IMR-90 (cell line): ENCODE measurements around the gene HBZ. TPM values are rescaled to one million over a fixed set of nuclear protein-coding genes. Genes with fewer than 3 reads are reported as not detected.
"Not testable (repeated sequence)": the region's sequence is repeated elsewhere in the genome, so short reads cannot be mapped to it uniquely, and the experiment has no call there.

Experiments
- ATAC-seq: fragments of 200-7000 bp; cut with Tn5 transposase; 2 replicates; pipeline ENCODE4 v1.9.1; 2020; ENCODE audit warnings: low read depth, mild to moderate bottlenecking, moderate library complexity
- BruUV-seq: library from RNA; stranded (reverse); fragments of 400-500 nt; replicated peaks from 2 replicates; lab custom pipeline; 2021; lab: Mats Ljungman, UMichigan
- CTCF ChIA-PET: fragments of 300-600 bp; formaldehyde crosslinking; extraction: SDS; loops from one replicate; lab custom pipeline; 2021; ENCODE audit warnings: antibody characterized with exemption; lab: Yijun Ruan, JAX
- POLR2A ChIA-PET: fragments of 300-600 bp; sonication (Branson Sonifier 250); formaldehyde crosslinking; loops from one replicate; lab custom pipeline; 2022; ENCODE audit warnings: antibody characterized with exemption; ENCODE audit not compliant: unreplicated experiment; lab: Charles Lee
- DNase-seq: peaks from one replicate; pipeline ENCODE4 v3.0.0; 2013
- H2AFZ ChIP-seq: replicated peaks from 2 replicates; pipeline ENCODE3; 2013; ENCODE audit warnings: low read length, mild to moderate bottlenecking; ENCODE audit not compliant: poor library complexity
- H2AK5ac ChIP-seq: 2 replicates; pipeline ENCODE4 v1.6.1; 2013; ENCODE audit warnings: low read depth, low read length, inconsistent platforms
- H2AK9ac ChIP-seq: replicated peaks from 2 replicates; pipeline ENCODE3; 2013; ENCODE audit warnings: mild to moderate bottlenecking, low read depth, low read length, moderate library complexity; ENCODE audit not compliant: poor library complexity
- H2BK120ac ChIP-seq: 2 replicates; pipeline ENCODE4 v1.6.1; 2013; ENCODE audit warnings: low read depth, low read length, inconsistent platforms
- H2BK15ac ChIP-seq: 3 replicates; pipeline ENCODE4 v1.6.1; 2013; ENCODE audit warnings: low read depth, low read length, inconsistent platforms
- H2BK20ac ChIP-seq: 2 replicates; pipeline ENCODE4 v1.6.1; 2013; ENCODE audit warnings: low read depth, mild to moderate bottlenecking, inconsistent platforms, low read length, moderate library complexity
- H2BK5ac ChIP-seq: 2 replicates; pipeline ENCODE4 v1.6.1; 2013; ENCODE audit warnings: mild to moderate bottlenecking, low read depth, low read length, inconsistent platforms; ENCODE audit not compliant: poor library complexity, severe bottlenecking
- H3K14ac ChIP-seq: replicated peaks from 2 replicates; pipeline ENCODE4 v1.6.1; 2013; ENCODE audit warnings: low read depth, low read length, inconsistent platforms
- H3K18ac ChIP-seq: 2 replicates; pipeline ENCODE4 v1.6.1; 2013; ENCODE audit warnings: low read depth, low read length, control low read depth
- H3K23ac ChIP-seq: 2 replicates; pipeline ENCODE4 v1.6.1; 2013; ENCODE audit warnings: low read depth, low read length, inconsistent platforms
- H3K27ac ChIP-seq: 2 replicates; pipeline ENCODE4 v1.5.1; 2013; ENCODE audit warnings: mild to moderate bottlenecking, control low read depth, low read length; ENCODE audit not compliant: insufficient read depth
- H3K27me3 ChIP-seq: 2 replicates; pipeline ENCODE4 v1.6.1; 2013; ENCODE audit warnings: low read length; ENCODE audit not compliant: control insufficient read depth, insufficient read depth
- H3K36me3 ChIP-seq: 2 replicates; pipeline ENCODE4 v1.6.1; 2013; ENCODE audit warnings: low read length, mixed read lengths; ENCODE audit not compliant: control insufficient read depth, insufficient read depth
- H3K4ac ChIP-seq: 2 replicates; pipeline ENCODE4 v1.6.1; 2013; ENCODE audit warnings: low read depth, low read length, inconsistent platforms
- H3K4me1 ChIP-seq: 2 replicates; pipeline ENCODE4 v1.6.1; 2013; ENCODE audit warnings: low read length, mixed read lengths; ENCODE audit not compliant: control insufficient read depth, insufficient read depth
- H3K4me2 ChIP-seq: 2 replicates; pipeline ENCODE4 v1.6.1; 2013; ENCODE audit warnings: low read depth, mild to moderate bottlenecking, control low read depth, low read length, moderate library complexity
- H3K4me3 ChIP-seq: 2 replicates; pipeline ENCODE4 v1.5.1; 2013; ENCODE audit warnings: low read depth, mild to moderate bottlenecking, control low read depth, low read length, moderate library complexity; ENCODE audit not compliant: insufficient read depth
- H3K56ac ChIP-seq: 2 replicates; pipeline ENCODE4 v1.6.1; 2013; ENCODE audit warnings: low read length, inconsistent platforms; ENCODE audit not compliant: insufficient read depth; ENCODE audit errors: extremely low read depth
- H3K79me1 ChIP-seq, 2 experiments: 2 replicates each; pipeline ENCODE4 v1.6.1; 2013; ENCODE audit warnings: low read length in 2 of 2, inconsistent platforms in 1 of 2, low read depth in 1 of 2
- H3K9ac ChIP-seq: 2 replicates; pipeline ENCODE4 v1.6.1; 2013; ENCODE audit warnings: low read depth, low read length, control low read depth
- H3K9me1 ChIP-seq: 2 replicates; pipeline ENCODE4 v1.6.1; 2013; ENCODE audit warnings: low read length, inconsistent platforms; ENCODE audit not compliant: insufficient read depth
- H3K9me3 ChIP-seq: 2 replicates; pipeline ENCODE4 v1.6.1; 2013; ENCODE audit warnings: low read length; ENCODE audit not compliant: control insufficient read depth, insufficient read depth
- H4K20me1 ChIP-seq: 2 replicates; pipeline ENCODE4 v1.6.1; 2013; ENCODE audit warnings: low read length, inconsistent platforms; ENCODE audit not compliant: insufficient read depth
- H4K5ac ChIP-seq: 2 replicates; pipeline ENCODE4 v1.6.1; 2013; ENCODE audit warnings: mild to moderate bottlenecking, low read depth, low read length, control low read depth
- H4K8ac ChIP-seq, 2 experiments: 2 replicates each; pipeline ENCODE4 v1.6.1; 2013; ENCODE audit warnings: low read depth in 2 of 2, low read length in 2 of 2, control low read depth in 1 of 2, inconsistent platforms in 1 of 2
- H4K91ac ChIP-seq: 2 replicates; pipeline ENCODE4 v1.6.1; 2013; ENCODE audit warnings: low read depth, low read length, inconsistent platforms; ENCODE audit not compliant: insufficient read depth
- WGBS, 2 experiments: methylation state at CpG; one replicate each; pipeline versions ENCODE4 v1.1.5 to v1.1.7; 2013; ENCODE audit warnings: missing lambda C conversion rate in 2 of 2; ENCODE audit not compliant: insufficient read length in 1 of 2; ENCODE audit errors: extremely low coverage in 2 of 2; 5-methylcytosine and 5-hydroxymethylcytosine counted together
- dilution Hi-C: fragments of 300-500 bp; cut with HindIII; formaldehyde crosslinking; loops from one replicate; pipeline ENCODE4 v1.14.3; 2018; ENCODE audit warnings: low sequenced_read_pairs; ENCODE audit not compliant: unreplicated experiment
- in situ Hi-C: fragments of 300-500 bp; cut with MboI; formaldehyde crosslinking; loops from 3 replicates; pipeline ENCODE4 v1.14.3; 2019; ENCODE audit warnings: low sequenced_read_pairs, inconsistent platforms, mixed read lengths
- intact Hi-C: fragments of 100-400 bp; cut with micrococcal nuclease; formaldehyde crosslinking; loops from 2 replicates; pipeline ENCODE4 v1.10.0; 2022
- microRNA-seq, 2 experiments: library from miRNA; stranded (forward) in 1 of 2; unstranded in 1 of 2; fragments of 10-50 nt in 1 of 2; fragments of <30 nt in 1 of 2; gene quantifications in 1 of 2; microRNA quantifications in 1 of 2; one replicate each; pipeline versions ENCODE3 to v1.1.0; 2013 to 2020; ENCODE audit not compliant: insufficient read depth in 1 of 2, insufficient read length in 1 of 2, unreplicated experiment in 1 of 2
- polyA plus RNA-seq, 3 experiments: library from polyadenylated mRNA; depleted of rRNA; stranded (reverse); fragments of >200 nt; gene quantifications; 2 replicates each; pipeline ENCODE4 v1.2.3, GENCODE V29; 2012; ENCODE audit warnings: low replicate concordance in 1 of 3
- small RNA-seq, 5 experiments: library from RNA; depleted of rRNA; stranded (forward); fragments of <200 nt; gene quantifications; one replicate each; pipeline ENCODE3, GENCODE V24; 2012
- total RNA-seq: library from RNA; depleted of rRNA; stranded (reverse); fragments of >200 nt; gene quantifications from 2 replicates; pipeline ENCODE4 v1.2.3, GENCODE V29; 2012; rRNA removed

HBZ gene
- total and polyA plus RNA-seq, 2 of the 4 experiments (the other 2 are of a cell fraction): not detected

DNA sequence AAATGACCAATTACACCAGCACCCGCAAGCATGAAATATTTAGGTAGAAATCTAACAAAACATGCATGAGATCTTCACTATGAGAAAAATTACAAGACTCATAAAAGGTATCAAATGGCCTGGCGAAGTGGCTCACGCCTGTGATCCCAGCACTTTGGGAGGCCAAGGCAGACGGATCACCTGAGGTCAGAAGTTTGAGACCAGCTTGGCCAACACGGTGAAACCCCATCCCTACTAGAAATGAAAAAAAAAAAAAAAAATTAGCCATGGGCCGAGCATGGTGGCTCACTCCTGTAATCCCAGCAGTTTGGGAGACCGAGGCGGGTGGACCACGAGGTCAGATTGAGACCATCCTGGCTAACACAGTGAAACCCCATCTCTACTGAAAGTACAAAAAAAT lies 51.6 kb downstream of the HBZ start:
- POLR2A ChIA-PET, H2BK120ac ChIP-seq, H3K9me3 ChIP-seq, H4K91ac ChIP-seq, dilution Hi-C loops, H3K23ac ChIP-seq, H3K4me3 ChIP-seq, BruUV-seq, H3K9ac ChIP-seq, intact Hi-C loops, H2BK15ac ChIP-seq, H3K9me1 ChIP-seq, H2BK5ac ChIP-seq, H4K5ac ChIP-seq, H4K8ac ChIP-seq, H3K4me1 ChIP-seq, H2AFZ ChIP-seq, H3K27me3 ChIP-seq, H3K18ac ChIP-seq, in situ Hi-C loops, H2AK5ac ChIP-seq, CTCF ChIA-PET, H3K27ac ChIP-seq, H3K56ac ChIP-seq, H2BK20ac ChIP-seq, DNase-seq, H2AK9ac ChIP-seq, H3K14ac ChIP-seq, ATAC-seq, H3K4me2 ChIP-seq, H3K4ac ChIP-seq: not testable (repeated sequence)
- 100% methylated on average over 2 of the region's 9 CpGs; no CpG with 5 or more reads in 1 of the 2 experiments for WGBS, 2 experiments
- peaks cover 35 to 57% of the 10 kb centered on the region in 2 experiments for H3K79me1 ChIP-seq
- peaks cover 57% of the 10 kb centered on the region for H3K36me3 ChIP-seq
- peaks cover 24% of the 10 kb centered on the region for H4K20me1 ChIP-seq

Small RNA genes lying within 50 kb of the gene (microRNA-seq; reads per million reads assigned to microRNA genes)
- not detected for gene RF00019 (ENCODE audit: insufficient read depth, insufficient read length)

Small RNA genes lying within 50 kb of the gene (small RNA-seq; reads per million reads assigned to genes)
- 0 reads per million in 5 experiments for gene RF00019

Other genes starting within 250 kb of the HBZ start
- gene POLR3K, start 99.0 kb upstream of the HBZ start, total RNA-seq: 9.0 and 10.6 TPM in 2 replicates
- gene POLR3K, start 99.0 kb upstream of the HBZ start, polyA plus RNA-seq (2012; rRNA removed): 39.1 and 39.5 TPM in 2 replicates
- gene SNRNP25, start 98.8 kb upstream of the HBZ start, total RNA-seq: 63.3 and 88.0 TPM in 2 replicates
- gene SNRNP25, start 98.8 kb upstream of the HBZ start, polyA plus RNA-seq (2012; rRNA removed): 67.2 and 73.7 TPM in 2 replicates
- gene RHBDF1, start 80.0 kb upstream of the HBZ start, total RNA-seq: 11.1 and 13.8 TPM in 2 replicates
- 86.6 and 92.3 TPM in 2 replicates for gene RHBDF1, start 80.0 kb upstream of the HBZ start, polyA plus RNA-seq (2012; rRNA removed)
- gene MPG, start 74.4 kb upstream of the HBZ start, total RNA-seq: 66.7 and 74.2 TPM in 2 replicates
- gene MPG, start 74.4 kb upstream of the HBZ start, polyA plus RNA-seq (2012; rRNA removed): 135 and 155 TPM in 2 replicates
- 3.9 and 5.7 TPM in 2 replicates for gene NPRL3, start 14.0 kb upstream of the HBZ start, total RNA-seq
- gene NPRL3, start 14.0 kb upstream of the HBZ start, polyA plus RNA-seq (2012; rRNA removed): 42.4 and 44.0 TPM in 2 replicates
- not detected in 2 replicates for gene HBM, start 13.3 kb downstream of the HBZ start, total RNA-seq
- not detected in 2 replicates for gene HBM, start 13.3 kb downstream of the HBZ start, polyA plus RNA-seq (2012; rRNA removed)
- not detected in 2 replicates for gene HBA2, start 20.2 kb downstream of the HBZ start, total RNA-seq
- not detected in 2 replicates for gene HBA2, start 20.2 kb downstream of the HBZ start, polyA plus RNA-seq (2012; rRNA removed)
- not detected in 2 replicates for gene HBA1, start 24.0 kb downstream of the HBZ start, total RNA-seq
- gene HBA1, start 24.0 kb downstream of the HBZ start, polyA plus RNA-seq (2012; rRNA removed): 0.21 TPM in 1 of 2 replicates, not detected in the other
- not detected in 2 replicates for gene HBQ1, start 27.8 kb downstream of the HBZ start, total RNA-seq
- 0.92 and 1.7 TPM in 2 replicates for gene HBQ1, start 27.8 kb downstream of the HBZ start, polyA plus RNA-seq (2012; rRNA removed)
- 21.5 and 33.3 TPM in 2 replicates for gene LUC7L, start 76.8 kb downstream of the HBZ start, total RNA-seq
- gene LUC7L, start 76.8 kb downstream of the HBZ start, polyA plus RNA-seq (2012; rRNA removed): 52.8 and 55.6 TPM in 2 replicates
- gene FAM234A, start 82.2 kb downstream of the HBZ start, total RNA-seq: 27.5 and 30.3 TPM in 2 replicates
- gene FAM234A, start 82.2 kb downstream of the HBZ start, polyA plus RNA-seq (2012; rRNA removed): 60.5 and 64.2 TPM in 2 replicates
- under 0.01 TPM in 2 replicates for gene RGS11, start 123.3 kb downstream of the HBZ start, total RNA-seq
- 0.48 and 0.49 TPM in 2 replicates for gene RGS11, start 123.3 kb downstream of the HBZ start, polyA plus RNA-seq (2012; rRNA removed)
- 0.36 TPM in 1 of 2 replicates, not detected in the other for gene ARHGDIG, start 127.9 kb downstream of the HBZ start, total RNA-seq
- 0.16 and 0.24 TPM in 2 replicates for gene ARHGDIG, start 127.9 kb downstream of the HBZ start, polyA plus RNA-seq (2012; rRNA removed)
- 0.28 TPM in 1 of 2 replicates, not detected in the other for gene PDIA2, start 130.5 kb downstream of the HBZ start, total RNA-seq
- 0.17 and 0.32 TPM in 2 replicates for gene PDIA2, start 130.5 kb downstream of the HBZ start, polyA plus RNA-seq (2012; rRNA removed)
- 10.9 and 11.9 TPM in 2 replicates for gene AXIN1, start 200.1 kb downstream of the HBZ start, total RNA-seq
- gene AXIN1, start 200.1 kb downstream of the HBZ start, polyA plus RNA-seq (2012; rRNA removed): 14.2 and 15.1 TPM in 2 replicates
- gene MRPL28, start 217.9 kb downstream of the HBZ start, total RNA-seq: 104 and 106 TPM in 2 replicates
- 181 and 255 TPM in 2 replicates for gene MRPL28, start 217.9 kb downstream of the HBZ start, polyA plus RNA-seq (2012; rRNA removed)
- 49.1 and 56.1 TPM in 2 replicates for gene PGAP6, start 229.3 kb downstream of the HBZ start, total RNA-seq
- gene PGAP6, start 229.3 kb downstream of the HBZ start, polyA plus RNA-seq (2012; rRNA removed): 124 and 125 TPM in 2 replicates
- gene NME4, start 244.6 kb downstream of the HBZ start, total RNA-seq: 123 and 124 TPM in 2 replicates
- gene NME4, start 244.6 kb downstream of the HBZ start, polyA plus RNA-seq (2012; rRNA removed): 288 and 406 TPM in 2 replicates
- 3.9 TPM in 2 replicates for gene DECR2, start 249.2 kb downstream of the HBZ start, total RNA-seq
- 26.7 and 29.6 TPM in 2 replicates for gene DECR2, start 249.2 kb downstream of the HBZ start, polyA plus RNA-seq (2012; rRNA removed)